Fibroblast of pulmonary artery (primary cell): ENCODE data around the gene DLK2.
"Not testable (repeated sequence)": the region's sequence is repeated elsewhere in the genome, so short reads cannot be mapped to it uniquely, and the experiment has no call there.

Experiments
- DNase-seq: peaks from one replicate; pipeline ENCODE4 v3.0.0-alpha.2; 2010; ENCODE audit warnings: low read depth
- H3K4me3 ChIP-seq: replicated peaks from 2 replicates; pipeline ENCODE4 v1.5.1; 2011; ENCODE audit warnings: low read depth, mild to moderate bottlenecking, control low read depth, low read length, moderate library complexity
- CTCF ChIP-seq: IDR thresholded peaks from 2 replicates; pipeline ENCODE4 v1.5.1; 2011; ENCODE audit warnings: mild to moderate bottlenecking, control low read depth, low read length, inconsistent platforms; ENCODE audit errors: missing control alignments

The DLK2 gene

GRCh38 chr6:43413002-43413401, 42.3 kb downstream of the DLK2 start:
- DNase-seq: no peak
- H3K4me3 ChIP-seq: no peak overlapping the region
- no peak for TF ChIP-seq CTCF

- no peak for DNase-seq
- TF ChIP-seq CTCF: no peak
These were observed 42.8 kb downstream of the DLK2 start for GRCh38 chr6:43412541-43412940.

GRCh38 chr6:43410776-43411175, 44.6 kb downstream of the DLK2 start:
- H3K4me3 ChIP-seq, DNase-seq: not testable (repeated sequence)

More at GRCh38 chr6:43412541-43412940, 42.8 kb downstream of the DLK2 start:
- H3K4me3 ChIP-seq: no peak overlapping the region

- TF ChIP-seq CTCF: no peak
These were observed 47.1 kb downstream of the DLK2 start for GRCh38 chr6:43408259-43408658.

GRCh38 chr6:43407296-43407695, 48.1 kb downstream of the DLK2 start:
- no peak overlapping the region for H3K4me3 ChIP-seq
- TF ChIP-seq CTCF: no peak
- no peak for DNase-seq

More at GRCh38 chr6:43408259-43408658, 47.1 kb downstream of the DLK2 start:
- DNase-seq: no peak
- no peak overlapping the region for H3K4me3 ChIP-seq

GRCh38 chr6:43405354-43405753, 50.0 kb downstream of the DLK2 start:
- peak; percentile 6 for DNase-seq
- TF ChIP-seq CTCF: no peak
- H3K4me3 ChIP-seq: no peak overlapping the region

- no peak for TF ChIP-seq CTCF
- H3K4me3 ChIP-seq: no peak overlapping the region
- DNase-seq: no peak
These were observed 52.5 kb downstream of the DLK2 start for GRCh38 chr6:43402820-43403219.
